HepG2 (cell line): ENCODE results near the gene KIFAP3. TPM values are rescaled to one million over a fixed set of nuclear protein-coding genes. Genes with fewer than 3 reads are reported as not detected.

Source experiments
- ASH2L ChIP-seq: fragments of 300-600, 200-600 bp; sonication (generic); IDR thresholded peaks from 2 replicates; pipeline ENCODE4 v1.7.0; 2017; ENCODE audit warnings: low read depth, mild to moderate bottlenecking, moderate library complexity, mixed read lengths, low read length; ENCODE audit not compliant: insufficient read length
- CAMTA2 ChIP-seq: sonication (generic); formaldehyde crosslinking; IDR thresholded peaks from 2 replicates; pipeline ENCODE4 v1.4.0; 2020; ENCODE audit warnings: mild to moderate bottlenecking, missing genetic modification reagents, borderline replicate concordance
- CENPT ChIP-seq: sonication (generic); formaldehyde crosslinking; IDR thresholded peaks from 2 replicates; pipeline ENCODE4 v1.8.0; 2022; ENCODE audit warnings: low read depth, mild to moderate bottlenecking, moderate library complexity, missing genetic modification reagents
- CREM ChIP-seq, 2 experiments: sonication (generic) in 1 of 2; formaldehyde crosslinking in 1 of 2; IDR thresholded peaks; 2 replicates each; pipeline versions ENCODE4 v1.4.0 to v1.6.1; 2016 to 2020; ENCODE audit warnings: antibody characterized with exemption in 1 of 2, mild to moderate bottlenecking in 1 of 2, missing genetic modification reagents in 1 of 2
- FOXA3 ChIP-seq: IDR thresholded peaks from 2 replicates; pipeline ENCODE4 v1.6.1; 2016; ENCODE audit warnings: missing genetic modification reagents, missing compliant biosample characterization
- HMGXB4 ChIP-seq, 2 experiments: sonication (generic) in 1 of 2; formaldehyde crosslinking in 1 of 2; IDR thresholded peaks; 2 replicates each; pipeline versions ENCODE4 v1.4.0 to v1.6.1; 2018 to 2020; ENCODE audit warnings: missing genetic modification reagents in 2 of 2, borderline replicate concordance in 1 of 2, low read depth in 1 of 2, mild to moderate bottlenecking in 1 of 2, missing biosample characterization in 1 of 2
- KAT2B ChIP-seq: fragments of 150-350 bp; IDR thresholded peaks from 2 replicates; pipeline ENCODE4 v1.6.1; 2014; ENCODE audit warnings: low read depth, low read length, borderline replicate concordance
- NPAS2 ChIP-seq: sonication (generic); formaldehyde crosslinking; IDR thresholded peaks from 2 replicates; pipeline ENCODE4 v1.8.0; 2022; ENCODE audit warnings: mild to moderate bottlenecking, missing genetic modification reagents, borderline replicate concordance
- RFXANK ChIP-seq: IDR thresholded peaks from 2 replicates; pipeline ENCODE4 v1.6.1; 2016
- RNF2 ChIP-seq: fragments of 450-650 bp; conservative IDR thresholded peaks from 2 replicates; pipeline ENCODE4 v1.6.1; 2016; ENCODE audit warnings: low read depth
- SRSF4 ChIP-seq: fragments of 200-400 bp; formaldehyde crosslinking; IDR thresholded peaks from one replicate; pipeline ENCODE4 v1.6.1; 2018; ENCODE audit warnings: mild to moderate bottlenecking, low read depth, low read length, moderate library complexity; ENCODE audit not compliant: poor library complexity, severe bottlenecking
- ZNF317 ChIP-seq: sonication (generic); formaldehyde crosslinking; IDR thresholded peaks from 2 replicates; pipeline ENCODE4 v1.5.0; 2020; ENCODE audit warnings: mild to moderate bottlenecking, missing genetic modification reagents
- ZNF350 ChIP-seq: sonication (generic); formaldehyde crosslinking; IDR thresholded peaks from 2 replicates; pipeline ENCODE4 v1.4.0; 2020; ENCODE audit warnings: mild to moderate bottlenecking, low read depth, missing genetic modification reagents, borderline replicate concordance
- ZNF646 ChIP-seq: sonication (generic); formaldehyde crosslinking; IDR thresholded peaks from 2 replicates; pipeline ENCODE4 v1.9.0; 2021; ENCODE audit warnings: mild to moderate bottlenecking, missing genetic modification reagents
- ZNF687 ChIP-seq: sonication (generic); formaldehyde crosslinking; IDR thresholded peaks from 2 replicates; pipeline ENCODE4 v1.5.1; 2020; ENCODE audit warnings: mild to moderate bottlenecking, missing genetic modification reagents, moderate library complexity
- polyA plus RNA-seq, 8 experiments: library from polyadenylated mRNA; depleted of rRNA in 3 of 8; stranded (reverse) in 7 of 8; unstranded in 1 of 8; fragments of >200 nt; fragmentation: Illumina TruSeq in 4 of 8; extraction: Trizol in 4 of 8; gene quantifications; 2 replicates each; pipeline versions ENCODE4 v1.2.1 to v1.2.3, GENCODE V29; 2011 to 2016; ENCODE audit warnings: low read depth in 4 of 8, missing spikeins in 1 of 8, mixed read lengths in 1 of 8; ENCODE audit not compliant: insufficient read depth in 1 of 8
- total RNA-seq, 5 experiments: library from RNA; depleted of rRNA; stranded (reverse); fragments of >200 nt; fragmentation: Illumina TruSeq; extraction: Trizol; gene quantifications; 2 replicates each; pipeline ENCODE4 v1.2.3, GENCODE V29; 2016; ENCODE audit warnings: low read depth in 1 of 5

KIFAP3 gene
- total and polyA plus RNA-seq, 2 of the 13 experiments (the other 11 are each of a cell fraction or from before 2014, with no cell fraction given) = 3.4 to 10.0 TPM

DNA sequence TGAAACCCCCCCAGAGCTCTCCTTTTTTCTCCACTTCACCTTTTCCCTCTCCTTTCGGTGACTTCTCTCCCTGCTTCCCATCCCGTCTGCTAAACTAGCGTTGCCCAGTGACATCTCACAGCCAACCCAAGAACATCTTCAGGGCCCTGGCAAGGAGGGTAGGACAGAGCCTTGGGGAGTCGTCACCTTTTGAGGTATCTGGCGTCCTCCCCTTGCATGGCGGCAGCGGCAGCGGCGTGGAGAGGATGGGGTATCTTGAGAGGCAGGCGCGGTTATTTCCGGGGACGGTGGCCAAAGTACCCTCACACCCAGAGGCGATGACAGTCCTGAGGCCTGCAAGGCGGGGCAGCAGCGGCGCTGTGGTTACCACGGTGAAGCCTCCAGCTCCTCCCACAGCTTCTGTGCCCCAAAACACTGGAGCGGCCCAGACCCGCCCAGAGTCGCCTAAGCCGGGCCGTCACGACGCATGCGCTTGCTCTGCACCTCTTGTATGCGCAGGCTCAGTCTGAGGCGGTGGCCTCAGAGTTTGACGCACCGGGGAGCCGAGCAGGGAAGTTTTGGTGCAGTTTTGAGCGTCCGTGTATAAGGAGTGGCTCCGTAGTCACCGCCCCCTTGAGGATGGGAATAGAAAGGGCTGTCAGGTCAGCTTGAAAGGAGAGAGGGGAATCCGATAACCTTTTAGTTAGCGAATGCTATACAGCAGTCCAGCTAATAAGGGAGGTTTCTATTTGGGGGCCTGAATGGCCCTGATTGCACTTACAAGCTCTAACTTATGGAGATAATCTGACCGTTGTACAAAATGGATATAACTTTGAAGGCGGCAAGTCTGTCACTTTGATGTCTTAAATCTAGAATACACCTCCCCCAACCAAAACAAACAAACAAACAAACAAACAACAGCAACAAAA lies at the start of gene KIFAP3 (continued):
- peak; percentile 90 for TF ChIP-seq ZNF687 (CRISPR knock-in tag)
- peak; percentile 56 for TF ChIP-seq ASH2L
- TF ChIP-seq CAMTA2 (CRISPR knock-in tag) = no peak
- no peak for TF ChIP-seq NPAS2 (CRISPR knock-in tag)
- TF ChIP-seq CENPT (CRISPR knock-in tag) = no peak
- TF ChIP-seq ZNF646 = no peak
- no peak for TF ChIP-seq FOXA3 (CRISPR knock-in tag)
- no peak for TF ChIP-seq RFXANK
- peak; percentile 51; the same call in 1 of the 2 replicates for TF ChIP-seq CREM (IDR thresholded peaks at IDR 0.05)
- no peak for TF ChIP-seq CREM (CRISPR knock-in tag; IDR thresholded peaks at IDR 0.05)
- no peak for TF ChIP-seq RNF2
- TF ChIP-seq HMGXB4 (CRISPR knock-in tag; IDR thresholded peaks at IDR 0.05; ENCODE audit: borderline replicate concordance in 1 of 2, low read depth in 1 of 2) = peak; percentile 69 to 73; a peak in 2 of 4 replicates
- TF ChIP-seq KAT2B = no peak
- TF ChIP-seq ZNF317 (CRISPR knock-in tag) = peak; percentile 36; the same call in 1 of the 2 replicates
- TF ChIP-seq SRSF4 = no peak
- peak; percentile 75; the same call in 1 of the 2 replicates for TF ChIP-seq ZNF350 (CRISPR knock-in tag)
